GM13977 (cell line): ENCODE data around the gene FIG4.

Experiments used
- DNase-seq: peaks from one replicate; pipeline ENCODE4 v3.0.0; 2012; ENCODE audit warnings: low spot score
- CTCF ChIP-seq: IDR thresholded peaks from 2 replicates; pipeline ENCODE4 v1.5.1; 2012; ENCODE audit warnings: mild to moderate bottlenecking, control low read depth; ENCODE audit not compliant: insufficient read depth; ENCODE audit errors: extremely low read depth, missing control alignments
- in situ Hi-C: fragments of 300-500 bp; cut with MboI; formaldehyde crosslinking; loops from one replicate; pipeline ENCODE4 v1.12.0; 2022; ENCODE audit warnings: low sequenced_read_pairs, low pct_unique_long_range_greater_than_20kb, mixed read lengths, inconsistent platforms; ENCODE audit not compliant: unreplicated experiment

Gene FIG4

DNA sequence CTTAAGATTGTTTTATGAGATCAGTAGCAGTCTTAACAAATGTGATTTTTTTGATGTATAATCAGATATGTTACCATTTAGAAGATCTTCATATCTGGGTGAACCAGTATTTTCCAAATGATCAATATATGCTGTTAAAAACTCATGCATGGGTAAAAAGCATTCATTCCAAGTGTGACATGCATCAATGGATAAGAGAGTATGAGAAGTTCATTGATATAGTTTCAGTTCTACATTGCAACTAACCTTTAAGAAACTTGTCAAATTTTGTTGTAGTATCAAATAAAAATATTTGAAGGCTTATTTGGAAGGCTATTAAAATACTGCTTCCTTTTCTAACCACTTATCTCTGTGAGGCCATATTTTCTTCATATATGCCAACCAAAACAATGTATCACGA is 117.7 kb downstream of the FIG4 start:
- in situ Hi-C loops, result no loop called here
- DNase-seq, result no peak
- no peak for TF ChIP-seq CTCF

DNA sequence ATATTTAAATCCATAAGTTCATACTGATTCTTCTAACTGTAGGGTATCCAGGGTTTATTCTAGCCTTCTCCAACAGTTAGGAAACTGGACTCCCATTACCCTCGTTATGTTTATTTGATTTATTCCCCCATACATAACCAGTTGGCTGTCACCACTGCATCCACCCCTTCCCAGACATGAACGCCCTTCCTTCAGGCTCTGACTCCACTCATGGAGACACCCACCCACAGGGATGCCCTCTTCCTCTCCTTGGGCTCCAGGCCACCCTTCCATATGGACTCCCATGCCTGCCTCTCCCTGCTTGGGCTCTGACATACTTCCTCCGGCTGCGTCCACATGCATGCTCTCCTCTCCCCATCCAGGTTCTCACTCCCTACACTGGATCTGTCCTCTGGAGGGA is 124.0 kb downstream of the FIG4 start:
- no peak for DNase-seq
- no peak for TF ChIP-seq CTCF
- in situ Hi-C loops, result no loop called here

GRCh38 chr6:109816452-109817374 is 125.6 kb downstream of the FIG4 start:
- no peak for DNase-seq
- no peak for TF ChIP-seq CTCF
- in situ Hi-C loops, result no loop called here

DNA sequence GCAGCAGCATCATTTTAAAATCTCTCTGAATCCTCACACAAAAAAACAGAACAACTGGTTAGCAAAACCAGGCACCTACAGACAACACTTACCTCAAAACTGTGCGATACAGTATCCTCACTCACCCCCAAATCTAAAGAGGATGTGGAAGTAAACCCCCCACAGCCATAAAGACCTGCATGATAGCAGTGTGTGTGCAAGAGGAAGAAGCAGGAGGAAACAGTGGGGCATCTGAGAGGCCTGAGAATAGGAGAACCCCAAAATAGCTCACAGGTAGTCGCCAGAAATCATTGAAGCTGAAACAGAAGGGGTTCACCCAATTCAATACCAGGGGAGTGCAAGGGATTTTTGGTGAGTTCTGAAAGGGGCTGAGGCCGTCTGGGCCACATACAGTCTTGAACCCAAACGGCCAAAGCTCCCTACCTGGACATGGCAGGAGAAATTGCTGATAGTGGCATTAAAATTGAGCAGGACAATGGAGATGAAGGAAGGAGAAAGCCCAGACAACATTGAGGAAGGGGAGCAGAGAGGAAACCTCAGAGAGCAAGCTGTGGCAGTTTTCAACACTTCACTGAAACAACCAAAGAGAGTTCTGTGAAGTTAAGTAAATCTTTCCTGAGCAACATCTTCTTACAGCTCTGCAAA is 129.7 kb downstream of the FIG4 start:
- no peak for TF ChIP-seq CTCF
- in situ Hi-C loops, result no loop called here
- peak; percentile 12 for DNase-seq

DNA sequence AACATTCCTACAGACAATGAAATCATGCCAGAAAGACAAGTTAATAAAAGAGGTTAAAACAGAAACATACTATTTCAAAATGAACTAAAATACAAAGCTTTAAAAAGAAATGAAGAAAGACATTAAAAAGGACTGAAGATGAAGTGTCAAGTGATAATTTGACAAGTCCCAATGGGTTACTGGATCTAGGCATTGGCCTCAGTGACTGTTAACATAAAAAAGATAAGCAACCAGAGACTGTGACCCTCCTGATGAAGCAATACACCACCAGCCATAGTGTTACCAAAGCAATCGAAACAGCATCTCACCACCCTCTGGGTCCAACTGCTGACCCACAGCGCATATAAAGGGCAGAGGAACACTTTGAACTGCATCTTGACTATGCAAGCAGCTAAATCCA is 130.3 kb downstream of the FIG4 start:
- TF ChIP-seq CTCF, result no peak

GRCh38 chr6:109824105-109824504 is 133.0 kb downstream of the FIG4 start:
- TF ChIP-seq CTCF, result no peak
- in situ Hi-C loops, result no loop called here
- DNase-seq, result no peak

More for the DNA sequence above, 130.3 kb downstream of the FIG4 start:
- DNase-seq, result no peak
- in situ Hi-C loops, result no loop called here
